GM21528 (cell line): ENCODE data around the gene THYN1.

Experiments used
- ATAC-seq: cut with Tn5 transposase; IDR thresholded peaks from one replicate; pipeline ENCODE4 v1.9.1; 2021; ENCODE audit warnings: mild to moderate bottlenecking, moderate library complexity; ENCODE audit not compliant: unreplicated experiment, low FRiP score

THYN1 gene

GRCh38 chr11:134252346-134253187 lies 585 bp downstream of the THYN1 start:
- peak; percentile 44 for ATAC-seq

- no peak for ATAC-seq
These were observed 2.5 kb downstream of the THYN1 start for GRCh38 chr11:134250675-134251074.

- ATAC-seq: no peak
These were observed 2.9 kb downstream of the THYN1 start for GRCh38 chr11:134250246-134250645.

GRCh38 chr11:134248910-134249480 lies 4.2 kb downstream of the THYN1 start:
- no peak for ATAC-seq

- no peak for ATAC-seq
These were observed 6.5 kb downstream of the THYN1 start for GRCh38 chr11:134246678-134247077.

- no peak for ATAC-seq
These were observed 7.1 kb downstream of the THYN1 start for GRCh38 chr11:134246100-134246499.

- ATAC-seq: no peak
These were observed 7.7 kb downstream of the THYN1 start for GRCh38 chr11:134245434-134245833.

GRCh38 chr11:134244593-134244992 lies 8.6 kb downstream of the THYN1 start:
- no peak for ATAC-seq

GRCh38 chr11:134243913-134244312 lies 9.2 kb downstream of the THYN1 start:
- ATAC-seq: no peak

- ATAC-seq: no peak
These were observed 10.8 kb downstream of the THYN1 start for GRCh38 chr11:134242376-134242775.

GRCh38 chr11:134240592-134240991 lies 12.6 kb downstream of the THYN1 start:
- ATAC-seq: no peak

GRCh38 chr11:134238956-134239355 lies 14.2 kb downstream of the THYN1 start:
- ATAC-seq: no peak

- ATAC-seq: no peak
These were observed 15.6 kb downstream of the THYN1 start for GRCh38 chr11:134237557-134237922.

- ATAC-seq: no peak
These were observed 16.2 kb downstream of the THYN1 start for GRCh38 chr11:134236834-134237556.

- no peak for ATAC-seq
These were observed 17.8 kb downstream of the THYN1 start for GRCh38 chr11:134235399-134235798.

GRCh38 chr11:134233729-134234179 lies 19.4 kb downstream of the THYN1 start:
- no peak for ATAC-seq

- ATAC-seq: no peak
These were observed 21.0 kb downstream of the THYN1 start for GRCh38 chr11:134231958-134232659.

GRCh38 chr11:134230339-134230738 lies 22.8 kb downstream of the THYN1 start:
- no peak for ATAC-seq

- ATAC-seq: no peak
These were observed 23.9 kb downstream of the THYN1 start for GRCh38 chr11:134229126-134229790.

- ATAC-seq: peak; percentile 51
These were observed 24.5 kb downstream of the THYN1 start for GRCh38 chr11:134228625-134229024.
